22Rv1 (cell line): ENCODE results near the gene EXD2.

ENCODE experiments used
- H3K27ac ChIP-seq: fragments of 450-650 bp; 2 replicates; pipeline ENCODE4 v1.5.1; 2017
- CTCF ChIP-seq: fragments of 450-650 bp; IDR thresholded peaks from 2 replicates; pipeline ENCODE4 v1.5.1; 2017; ENCODE audit warnings: mild to moderate bottlenecking
- ZFX ChIP-seq: fragments of 450-650 bp; IDR thresholded peaks from 2 replicates; pipeline ENCODE4 v1.6.1; 2017; ENCODE audit warnings: antibody characterized with exemption, borderline replicate concordance

The EXD2 gene

GRCh38 chr14:69232388-69232787 is 41.1 kb downstream of the EXD2 start:
- TF ChIP-seq CTCF (no peak), ZFX (no peak)
- H3K27ac ChIP-seq: no peak overlapping the region

GRCh38 chr14:69234106-69234505 is 42.8 kb downstream of the EXD2 start:
- no peak for TF ChIP-seq CTCF
- no peak for TF ChIP-seq ZFX

GRCh38 chr14:69235708-69236107 is 44.4 kb downstream of the EXD2 start:
- H3K27ac ChIP-seq: no peak overlapping the region
- no peak for TF ChIP-seq CTCF
- TF ChIP-seq ZFX: no peak

More at GRCh38 chr14:69234106-69234505, 42.8 kb downstream of the EXD2 start:
- H3K27ac ChIP-seq: no peak overlapping the region

- TF ChIP-seq CTCF (no peak), ZFX (no peak)
- no peak overlapping the region for H3K27ac ChIP-seq
These were observed 45.8 kb downstream of the EXD2 start for GRCh38 chr14:69237142-69237541.

- TF ChIP-seq ZFX: no peak
- no peak for TF ChIP-seq CTCF
- no peak overlapping the region for H3K27ac ChIP-seq
These were observed 46.3 kb downstream of the EXD2 start for GRCh38 chr14:69237584-69237983.

- H3K27ac ChIP-seq: no peak overlapping the region
- TF ChIP-seq CTCF (no peak), ZFX (no peak)
These were observed 47.6 kb downstream of the EXD2 start for GRCh38 chr14:69238883-69239282.

GRCh38 chr14:69240527-69241173 is 49.4 kb downstream of the EXD2 start:
- H3K27ac ChIP-seq: no peak overlapping the region
- TF ChIP-seq CTCF (no peak), ZFX (no peak)
